KG1 (cell line): ENCODE measurements around the gene CD82.

Source experiments
- DNase-seq: peaks from one replicate; lab custom pipeline; 2025; lab: John Stamatoyannopoulos, UW

CD82 gene

GRCh38 chr11:44601471-44602370, 36.3 kb downstream of the CD82 start:
- no peak for DNase-seq

DNA sequence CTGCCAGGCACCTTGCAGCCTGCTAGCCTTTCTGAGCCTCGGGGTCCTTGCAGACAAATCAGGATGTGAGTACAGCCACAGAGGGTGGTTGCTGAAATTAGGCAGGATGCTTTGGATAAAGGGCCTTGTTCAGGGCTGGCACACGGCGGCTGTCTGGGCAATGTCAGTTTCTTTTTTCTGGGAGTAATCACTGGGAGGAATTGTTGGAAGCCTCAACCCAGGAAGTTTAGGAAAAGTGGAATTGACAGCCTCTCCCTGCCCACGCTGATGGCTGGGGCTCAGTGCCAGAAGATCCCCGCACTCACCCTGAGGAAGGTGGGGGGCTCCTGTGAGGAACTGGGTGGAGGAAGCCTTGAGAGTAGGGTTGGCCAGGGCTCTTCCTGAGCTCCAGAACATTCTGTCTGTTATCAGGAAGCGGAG, 37.4 kb downstream of the CD82 start:
- no peak for DNase-seq

DNA sequence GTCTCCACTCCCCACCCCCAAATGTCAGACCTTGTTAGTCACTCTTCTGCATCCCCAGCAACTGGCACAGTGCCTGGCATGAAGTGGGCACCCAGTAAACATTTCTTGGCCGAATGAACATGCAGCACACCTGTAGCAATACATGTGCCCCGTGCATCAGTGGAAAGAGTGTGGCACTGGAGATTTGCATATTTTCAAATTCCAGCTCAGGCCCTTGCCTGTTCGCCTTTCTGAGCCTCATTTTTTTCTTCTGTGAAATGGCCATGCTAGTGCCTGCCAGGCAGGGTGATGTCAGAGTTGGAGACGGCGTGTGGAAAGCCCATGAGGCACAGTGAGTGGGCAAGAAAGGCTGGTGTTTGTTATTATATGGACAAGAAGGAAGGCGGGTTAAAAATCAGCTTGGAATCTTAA, 38.7 kb downstream of the CD82 start:
- no peak for DNase-seq

GRCh38 chr11:44605068-44605708, 39.7 kb downstream of the CD82 start:
- no peak for DNase-seq

- no peak for DNase-seq
Observed at GRCh38 chr11:44605965-44606364, 40.5 kb downstream of the CD82 start.

- no peak for DNase-seq
Observed at GRCh38 chr11:44606472-44606871, 41.0 kb downstream of the CD82 start.

DNA sequence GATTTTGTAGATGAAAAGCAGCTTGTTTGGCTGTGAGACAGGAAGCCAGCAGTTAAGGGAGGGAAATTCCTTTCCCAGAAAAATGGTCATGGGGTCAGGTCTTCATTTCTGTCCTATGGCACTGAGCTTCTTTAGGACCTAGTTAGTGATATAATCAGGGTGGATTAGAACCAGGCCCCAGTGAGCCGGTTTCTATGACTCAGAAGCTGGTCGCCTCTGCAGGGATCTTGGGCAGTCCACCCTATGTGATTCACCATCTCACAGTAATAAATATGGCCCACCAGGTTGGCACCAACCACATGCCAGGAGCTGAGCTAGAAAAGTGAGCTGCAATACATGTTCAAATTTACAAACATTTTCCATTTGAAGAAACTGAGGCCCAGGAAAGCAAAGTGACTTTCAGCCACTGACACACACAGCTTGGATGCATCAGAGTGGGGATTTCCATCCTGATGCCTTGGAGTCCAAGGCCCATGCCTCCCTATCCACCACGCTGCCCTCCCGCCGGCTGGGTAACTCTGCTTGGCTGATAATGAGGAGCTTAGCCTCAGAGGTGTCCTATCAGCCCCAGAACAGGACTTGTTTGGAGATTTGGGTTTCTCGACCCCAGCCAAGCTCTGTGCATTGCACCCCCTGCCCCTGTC, 42.0 kb downstream of the CD82 start:
- DNase-seq, result no peak

DNA sequence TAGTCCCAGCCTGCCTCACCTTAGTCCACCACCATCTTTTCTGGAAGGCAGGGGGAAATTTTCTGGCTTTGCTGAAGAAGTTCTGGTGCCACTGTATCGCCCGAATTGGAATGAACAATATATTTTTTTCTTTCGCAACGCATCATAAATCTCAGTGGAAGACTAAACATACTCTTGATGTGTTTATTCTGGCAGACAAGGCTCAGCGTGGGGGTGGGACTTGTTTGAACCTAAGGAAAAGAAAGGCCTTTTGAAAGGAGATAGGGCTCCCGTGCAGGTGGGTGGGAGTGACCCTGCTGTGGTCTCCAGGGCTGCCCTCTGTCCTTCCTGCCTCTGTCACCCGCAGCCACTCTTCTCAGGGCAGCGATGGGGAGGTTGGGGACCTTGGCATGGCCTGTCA, 42.5 kb downstream of the CD82 start:
- DNase-seq, result no peak

DNA sequence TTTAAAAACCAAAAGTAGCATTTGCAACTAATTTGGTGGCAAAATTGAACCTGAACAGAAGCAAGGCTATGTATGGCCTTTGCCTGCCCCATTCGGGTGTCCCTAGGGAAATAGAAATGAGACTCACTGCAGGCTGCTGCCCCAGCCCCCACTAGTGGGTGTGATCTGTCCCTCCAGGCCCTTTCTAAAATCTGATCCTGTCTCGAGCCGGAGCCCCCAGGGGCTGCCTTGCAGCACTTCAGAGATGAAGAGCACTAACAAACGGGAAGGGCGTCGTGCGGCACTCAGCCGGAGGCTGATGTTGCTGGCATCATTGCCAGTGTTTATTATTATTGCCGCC, 43.2 kb downstream of the CD82 start:
- DNase-seq, result no peak

- no peak for DNase-seq
Observed at GRCh38 chr11:44608991-44609782, 43.7 kb downstream of the CD82 start.

GRCh38 chr11:44609783-44610155, 44.3 kb downstream of the CD82 start:
- no peak for DNase-seq

- DNase-seq, result no peak
Observed at GRCh38 chr11:44610186-44610955, 44.9 kb downstream of the CD82 start.

- DNase-seq, result no peak
Observed at GRCh38 chr11:44611088-44611487, 45.6 kb downstream of the CD82 start.

GRCh38 chr11:44611687-44612434, 46.4 kb downstream of the CD82 start:
- DNase-seq, result no peak

- no peak for DNase-seq
Observed at GRCh38 chr11:44613153-44613552, 47.7 kb downstream of the CD82 start.

- no peak for DNase-seq
Observed at GRCh38 chr11:44614281-44614775, 48.9 kb downstream of the CD82 start.

DNA sequence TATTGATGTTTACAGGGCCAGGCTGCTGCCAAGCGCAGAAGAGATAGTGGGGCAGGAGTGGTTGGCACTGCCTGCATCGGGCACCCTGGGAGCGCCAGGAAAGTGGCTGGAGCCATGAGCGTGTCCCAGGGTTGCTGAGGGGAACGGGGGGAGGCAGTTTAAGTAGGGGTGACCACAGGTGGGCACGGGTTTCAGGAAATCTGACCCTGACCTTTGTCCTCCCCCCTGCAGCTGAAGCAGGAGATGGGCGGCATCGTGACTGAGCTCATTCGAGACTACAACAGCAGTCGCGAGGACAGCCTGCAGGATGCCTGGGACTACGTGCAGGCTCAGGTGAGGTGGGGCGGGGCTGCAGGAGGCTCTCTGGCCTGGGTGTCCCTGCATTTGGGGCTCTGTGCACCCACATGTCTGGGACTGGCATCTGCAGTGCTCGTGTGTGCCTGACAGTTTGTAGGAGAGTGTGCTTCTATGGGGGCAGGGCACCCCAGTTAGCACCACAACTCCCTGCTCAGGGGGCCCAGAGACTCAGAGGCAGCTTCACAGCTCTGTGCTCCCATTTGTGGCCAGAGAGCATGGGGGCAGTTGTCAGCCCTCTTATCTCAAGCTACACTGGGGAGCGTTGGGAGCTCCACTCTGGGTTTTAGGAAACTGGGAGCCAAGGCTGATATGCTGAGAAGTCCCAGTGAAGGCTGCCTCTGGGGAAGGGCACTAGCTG, 49.7 kb downstream of the CD82 start:
- DNase-seq, result no peak

DNA sequence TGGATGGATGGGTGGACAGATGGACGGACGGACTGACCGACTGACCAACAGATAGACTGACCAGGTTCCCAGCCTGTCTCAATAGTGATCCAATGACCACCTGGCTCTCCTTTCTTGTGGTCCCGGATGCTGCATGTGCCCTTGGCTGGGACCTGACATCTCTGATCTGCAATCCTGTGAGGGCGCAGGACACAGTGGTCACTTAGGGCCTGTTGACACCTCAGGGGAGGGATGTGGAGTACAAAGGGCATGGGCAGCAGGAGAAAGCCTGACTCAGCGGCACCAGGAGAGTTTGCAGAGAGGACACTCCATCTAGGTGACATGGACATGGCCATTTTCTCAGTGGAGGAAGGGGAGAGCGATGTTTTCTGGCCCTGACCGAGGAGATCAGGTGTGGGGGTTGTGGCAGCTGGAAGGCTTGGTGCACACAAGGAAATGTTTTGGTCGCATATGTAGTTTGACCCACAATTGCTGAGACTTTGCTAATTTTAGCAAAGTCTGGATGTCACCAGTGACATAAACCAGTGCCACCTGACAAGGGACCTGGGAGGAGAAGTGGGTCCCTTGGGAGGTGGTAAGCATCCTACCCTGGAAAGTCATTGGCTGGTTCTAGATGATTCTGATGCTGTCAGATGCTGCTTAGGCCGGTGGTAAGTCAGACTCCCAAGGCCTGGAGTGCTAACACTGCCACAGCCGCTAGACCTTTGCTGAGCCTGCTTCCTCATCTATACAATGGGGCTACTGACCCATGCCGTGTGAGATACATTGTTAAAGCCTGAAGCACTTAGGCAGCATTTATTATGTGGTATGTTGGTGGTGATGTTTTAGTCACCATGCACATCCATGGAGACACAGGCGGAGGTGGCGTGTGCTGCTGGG, 50.7 kb downstream of the CD82 start:
- no peak for DNase-seq
